NT2/D1 (cell line): ENCODE results near the gene HOXA6.

ENCODE experiments used
- DNase-seq: peaks from one replicate; pipeline ENCODE4 v3.0.0-alpha.2; 2011; ENCODE audit warnings: low read depth, low spot score
- H3K27me3 ChIP-seq: 2 replicates; pipeline ENCODE4 v1.6.0; 2011; ENCODE audit warnings: mild to moderate bottlenecking; ENCODE audit not compliant: insufficient read length, insufficient read depth
- H3K36me3 ChIP-seq: 2 replicates; pipeline ENCODE4 v1.6.1; 2011; ENCODE audit warnings: mild to moderate bottlenecking, low read length, mixed read lengths; ENCODE audit not compliant: insufficient read depth, insufficient read length
- H3K4me1 ChIP-seq: 2 replicates; pipeline ENCODE4 v1.5.1; 2011; ENCODE audit not compliant: insufficient read depth, insufficient read length
- H3K4me3 ChIP-seq: 2 replicates; pipeline ENCODE4 v1.5.1; 2011; ENCODE audit warnings: low read depth; ENCODE audit not compliant: insufficient read length
- H3K9ac ChIP-seq: 2 replicates; pipeline ENCODE4 v1.6.0; 2011; ENCODE audit warnings: low read depth; ENCODE audit not compliant: insufficient read length
- H3K9me3 ChIP-seq: 2 replicates; pipeline ENCODE4 v1.5.1; 2011; ENCODE audit warnings: mild to moderate bottlenecking, low read length; ENCODE audit not compliant: insufficient read depth
- SUZ12 ChIP-seq: IDR thresholded peaks from 2 replicates; pipeline ENCODE4 v1.6.1; 2011; ENCODE audit not compliant: insufficient read length, insufficient read depth; ENCODE audit errors: extremely low read depth
- YY1 ChIP-seq: IDR thresholded peaks from 2 replicates; pipeline ENCODE4 v1.6.1; 2011; ENCODE audit not compliant: insufficient read length, insufficient read depth
- ZNF274 ChIP-seq: IDR thresholded peaks from 2 replicates; pipeline ENCODE4 v1.6.1; 2011; ENCODE audit warnings: mild to moderate bottlenecking, low read depth, low read length

Gene HOXA6

GRCh38 chr7:27125986-27126394 lies 21.6 kb downstream of the HOXA6 start:
- Histone ChIP-seq H3K4me3 (no peak overlapping the region), H3K4me1 (no peaks in the 10 kb centered on the region), H3K9me3 (no peaks in the 10 kb centered on the region), H3K27me3 (peaks cover 98% of the 10 kb centered on the region), H3K36me3 (no peaks in the 10 kb centered on the region), H3K9ac (no peak overlapping the region)
- no peak for DNase-seq
- TF ChIP-seq YY1 (no peak), SUZ12 (peak; percentile 6)

- DNase-seq, result no peak
- no peak overlapping the region for H3K9ac ChIP-seq
- TF ChIP-seq YY1 (no peak), SUZ12 (no peak), ZNF274 (no peak)
- peaks cover 100% of the 10 kb centered on the region for H3K27me3 ChIP-seq
- no peaks in the 10 kb centered on the region for H3K4me1 ChIP-seq
- no peak overlapping the region for H3K4me3 ChIP-seq
- H3K9me3 ChIP-seq, result no peaks in the 10 kb centered on the region
- no peaks in the 10 kb centered on the region for H3K36me3 ChIP-seq
Measured at GRCh38 chr7:27124902-27125689, 22.5 kb downstream of the HOXA6 start.

GRCh38 chr7:27124096-27124901 lies 23.3 kb downstream of the HOXA6 start:
- peak; percentile 82 for TF ChIP-seq SUZ12
- TF ChIP-seq ZNF274, result no peak
- no peak for TF ChIP-seq YY1
- Histone ChIP-seq H3K9ac (no peak overlapping the region), H3K9me3 (no peaks in the 10 kb centered on the region), H3K4me1 (no peaks in the 10 kb centered on the region), H3K27me3 (peaks cover 100% of the 10 kb centered on the region), H3K36me3 (no peaks in the 10 kb centered on the region), H3K4me3 (no peak overlapping the region)
- DNase-seq, result no peak

GRCh38 chr7:27123477-27124053 lies 24.0 kb downstream of the HOXA6 start:
- DNase-seq, result no peak
- Histone ChIP-seq H3K4me1 (no peaks in the 10 kb centered on the region), H3K27me3 (peaks cover 100% of the 10 kb centered on the region), H3K4me3 (no peak overlapping the region), H3K9ac (no peak overlapping the region), H3K36me3 (no peaks in the 10 kb centered on the region), H3K9me3 (no peaks in the 10 kb centered on the region)
- TF ChIP-seq SUZ12, result no peak
- no peak for TF ChIP-seq ZNF274
- TF ChIP-seq YY1, result no peak

GRCh38 chr7:27123007-27123476 lies 24.5 kb downstream of the HOXA6 start:
- no peak for TF ChIP-seq YY1
- no peak for TF ChIP-seq ZNF274
- peak; percentile 43 for TF ChIP-seq SUZ12

GRCh38 chr7:27122077-27122910 lies 25.3 kb downstream of the HOXA6 start:
- Histone ChIP-seq H3K9me3 (no peaks in the 10 kb centered on the region), H3K9ac (no peak overlapping the region), H3K27me3 (peaks cover 100% of the 10 kb centered on the region), H3K36me3 (no peaks in the 10 kb centered on the region), H3K4me1 (no peaks in the 10 kb centered on the region), H3K4me3 (no peak overlapping the region)
- no peak for DNase-seq
- TF ChIP-seq ZNF274, result no peak
- TF ChIP-seq SUZ12, result no peak
- no peak for TF ChIP-seq YY1

More at GRCh38 chr7:27123007-27123476, 24.5 kb downstream of the HOXA6 start:
- no peak for DNase-seq
- Histone ChIP-seq H3K36me3 (no peaks in the 10 kb centered on the region), H3K9me3 (no peaks in the 10 kb centered on the region), H3K9ac (no peak overlapping the region), H3K4me1 (no peaks in the 10 kb centered on the region), H3K4me3 (no peak overlapping the region), H3K27me3 (peaks cover 100% of the 10 kb centered on the region)
